Renal pelvis (tissue), 4 donors: ENCODE results near the gene HIVEP1. TPM values are rescaled to one million over a fixed set of nuclear protein-coding genes. Genes with fewer than 3 reads are reported as not detected.
A peak's percentile ranks its signal among the peaks of the same experiment; 100 is the strongest.

Source experiments
- DNase-seq: peaks from one replicate; pipeline ENCODE4 v3.0.0-alpha.2; 2013
- polyA plus RNA-seq, 3 donors: library from polyadenylated mRNA; unstranded; fragments of 120-200 nt; gene quantifications; one replicate each; pipeline ENCODE4 v1.2.1, GENCODE V29; 2013; ENCODE audit not compliant: insufficient read length in 3 of 3

HIVEP1 gene
- polyA plus RNA-seq, 3 donors = 23.2 to 25.0 (median 23.9) TPM

DNA sequence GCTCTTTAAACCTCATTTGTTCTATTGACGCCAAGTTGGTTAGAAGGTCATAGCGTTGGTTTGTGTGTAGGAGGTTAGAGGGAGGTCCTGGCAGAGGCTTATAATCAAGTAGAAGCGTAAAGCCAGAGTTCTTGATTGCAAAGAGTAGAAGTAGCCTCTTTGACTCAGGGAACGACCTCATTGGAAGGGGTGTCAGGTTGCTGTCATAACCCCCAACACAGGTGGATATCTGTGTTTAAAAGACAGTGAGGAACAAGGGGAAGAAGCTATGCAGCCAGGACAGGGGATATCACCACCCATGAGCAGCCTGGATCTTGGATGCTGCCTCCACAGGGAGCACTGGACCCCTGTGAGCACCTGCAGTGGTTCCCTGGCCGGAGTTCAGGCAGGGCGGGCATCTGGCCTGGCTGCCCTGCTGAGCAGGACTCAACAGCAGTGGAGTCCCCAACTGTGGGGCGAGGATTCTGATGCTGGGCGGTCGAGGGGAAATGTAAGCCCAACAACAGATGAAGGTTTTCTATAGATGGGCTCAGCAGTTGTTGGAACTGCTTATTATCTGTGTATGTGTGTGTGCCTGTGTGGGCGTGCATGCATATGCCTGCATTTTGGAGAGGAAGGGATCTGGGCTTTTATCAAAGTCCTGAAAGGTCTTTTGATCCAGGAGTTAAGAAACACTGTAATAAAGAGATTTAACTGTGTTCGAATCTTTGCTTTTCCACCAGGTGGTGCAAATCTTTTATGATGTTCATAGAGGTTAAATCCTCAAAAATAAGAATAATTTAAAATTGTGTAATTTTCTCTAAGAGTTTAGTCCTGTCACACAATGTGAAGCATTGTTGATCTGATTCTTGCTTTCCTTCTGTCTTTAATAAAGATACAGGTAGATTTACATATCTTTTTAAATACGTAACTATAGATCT lies 27.7 kb downstream of the HIVEP1 start:
- no peak for DNase-seq

DNA sequence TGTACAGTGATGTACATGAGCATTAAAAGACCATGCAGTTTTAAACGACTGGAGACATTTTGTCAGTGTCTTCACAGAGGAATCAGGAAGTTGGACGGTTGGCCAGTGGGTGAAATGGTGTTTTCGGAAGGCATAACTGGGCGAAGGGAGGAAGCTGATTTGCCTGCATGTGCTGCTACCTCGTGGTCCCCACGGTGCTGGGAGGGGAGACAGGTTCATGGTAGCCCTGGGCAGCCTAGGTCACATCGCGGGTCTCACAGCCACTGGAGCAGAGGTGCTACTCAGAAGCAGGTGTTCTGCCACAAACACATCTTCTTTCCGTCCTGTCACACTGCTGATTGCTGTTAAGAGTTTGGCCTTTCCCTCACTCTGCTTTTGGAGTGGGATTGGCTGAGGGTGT lies 35.2 kb downstream of the HIVEP1 start:
- DNase-seq = no peak

- DNase-seq = no peak
These were observed 35.8 kb downstream of the HIVEP1 start for GRCh38 chr6:12047792-12048432.

- no peak for DNase-seq
These were observed 36.5 kb downstream of the HIVEP1 start for GRCh38 chr6:12048609-12049008.

- DNase-seq = no peak
These were observed 37.1 kb downstream of the HIVEP1 start for GRCh38 chr6:12049165-12049564.

- peak; percentile 27 for DNase-seq
These were observed 39.8 kb downstream of the HIVEP1 start for GRCh38 chr6:12051861-12052368.

DNA sequence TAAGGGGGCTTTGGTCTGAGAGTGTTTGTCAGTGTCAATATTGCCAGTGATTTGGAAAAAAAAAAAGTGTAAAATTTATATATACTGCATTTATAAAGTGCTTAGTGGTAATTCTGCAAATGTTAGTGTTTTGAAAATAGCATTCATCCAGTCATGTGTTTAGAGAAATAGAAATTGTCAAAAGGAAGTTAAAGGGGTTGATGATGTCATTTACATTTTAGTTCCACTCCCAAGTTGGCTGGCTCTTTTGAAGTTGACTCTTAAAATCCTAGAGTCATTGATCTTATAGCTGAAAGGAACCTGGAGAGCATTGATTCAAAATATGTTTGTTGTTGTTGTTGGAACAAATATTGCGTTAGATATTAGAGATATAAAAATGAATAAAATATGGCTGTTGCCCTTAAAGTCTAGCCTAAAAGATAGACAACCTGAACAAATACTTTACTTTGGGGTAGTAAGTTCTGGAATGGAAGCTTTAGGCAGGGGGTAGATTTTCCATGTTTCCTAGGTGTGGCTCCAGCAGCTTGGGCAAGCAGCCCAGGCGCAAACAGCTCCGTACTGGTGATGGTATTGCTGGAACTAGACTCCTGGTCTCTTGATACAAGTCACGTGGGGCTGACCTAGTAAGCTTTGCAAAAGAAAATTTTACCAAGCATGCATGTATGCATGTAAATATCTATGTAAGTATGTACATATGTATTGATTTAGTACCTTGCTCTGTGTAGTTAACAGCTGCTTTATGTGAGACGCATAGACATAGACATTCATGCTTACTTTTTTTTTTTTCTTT lies 46.3 kb downstream of the HIVEP1 start:
- DNase-seq = no peak

- DNase-seq = peak; percentile 58
These were observed 48.9 kb downstream of the HIVEP1 start for GRCh38 chr6:12060780-12061609.

DNA sequence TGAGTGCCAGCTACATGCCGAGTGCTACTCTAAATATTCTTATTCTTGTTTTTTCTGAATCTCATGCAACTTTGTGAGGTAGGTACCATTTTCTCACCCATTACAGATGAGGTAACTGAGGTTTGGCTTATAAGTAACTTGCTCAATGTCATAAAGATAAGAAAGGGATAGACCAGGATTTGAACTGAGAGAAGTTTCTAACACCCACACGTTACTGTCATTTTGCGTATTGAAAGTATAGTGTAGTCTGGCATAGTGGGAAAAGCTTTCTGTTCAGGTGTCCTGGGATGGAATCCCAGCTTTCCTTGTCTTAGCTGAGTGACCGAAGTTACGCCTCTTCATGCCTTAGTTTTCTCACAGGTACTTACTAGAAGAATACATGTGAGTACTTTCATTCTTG lies 50.5 kb downstream of the HIVEP1 start:
- DNase-seq = no peak

DNA sequence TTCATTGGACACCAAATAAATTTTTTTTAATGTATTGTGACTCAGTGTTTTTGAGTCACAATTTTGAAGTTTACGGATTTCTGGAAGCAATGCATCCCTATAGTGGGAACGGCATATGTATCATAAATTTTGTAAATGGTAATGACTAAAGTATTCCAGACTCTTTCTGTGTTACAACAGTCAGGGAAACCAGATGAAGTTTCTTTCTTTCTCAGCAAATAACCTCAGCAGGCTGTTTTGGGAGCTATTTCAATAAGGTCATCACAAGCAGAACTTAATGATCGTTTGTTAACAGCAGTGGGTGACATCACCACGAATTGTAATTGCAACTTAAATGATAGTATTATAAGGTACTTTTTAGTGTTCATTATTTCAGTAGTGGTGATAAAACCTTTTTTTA lies 52.0 kb downstream of the HIVEP1 start:
- DNase-seq = no peak

- no peak for DNase-seq
These were observed 52.5 kb downstream of the HIVEP1 start for GRCh38 chr6:12064538-12065071.

DNA sequence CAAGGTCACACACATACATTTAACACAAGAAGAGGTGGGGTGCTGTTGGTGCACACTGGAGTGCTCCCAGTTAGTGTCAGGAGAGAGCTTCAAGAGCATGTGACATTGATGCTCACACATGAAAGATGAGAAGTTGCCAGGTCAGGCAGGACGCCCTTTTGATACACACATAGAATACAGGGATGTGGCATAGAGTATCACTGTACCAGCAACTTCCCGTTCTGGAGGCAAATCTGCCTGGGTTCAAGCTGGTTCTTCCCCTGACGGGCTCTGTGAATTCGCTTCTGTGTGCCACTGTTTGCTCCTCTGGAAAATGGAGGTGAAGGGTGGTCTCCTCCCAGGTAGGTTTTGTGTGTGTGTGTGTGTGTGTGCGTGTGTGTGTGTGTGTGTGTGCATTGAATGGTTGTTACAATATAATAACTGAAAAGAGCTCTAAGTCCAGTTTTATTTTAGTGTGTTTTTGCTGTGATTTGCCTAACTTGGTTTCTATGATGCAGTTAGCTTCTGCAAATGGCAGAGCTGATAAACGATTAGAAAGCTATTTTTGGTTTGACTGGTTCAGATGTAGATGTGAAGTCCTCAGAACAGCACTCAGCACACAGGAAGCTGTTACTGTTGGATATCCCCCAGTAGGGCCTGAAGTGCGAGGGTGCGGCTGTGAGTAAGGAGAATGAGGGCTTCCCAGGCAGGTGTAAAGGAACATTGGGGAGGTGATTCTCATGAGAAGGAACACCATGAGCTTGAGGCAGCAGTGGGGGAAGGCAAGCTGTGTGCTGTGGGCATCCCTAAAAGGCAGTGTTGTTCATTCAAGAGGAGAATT lies 53.4 kb downstream of the HIVEP1 start:
- no peak for DNase-seq

- DNase-seq = peak; percentile 1
These were observed 54.2 kb downstream of the HIVEP1 start for GRCh38 chr6:12066297-12066696.

GRCh38 chr6:12068899-12069557 lies 56.9 kb downstream of the HIVEP1 start:
- no peak for DNase-seq

- DNase-seq = no peak
These were observed 57.9 kb downstream of the HIVEP1 start for GRCh38 chr6:12069891-12070529.

GRCh38 chr6:12071064-12071615 lies 59.0 kb downstream of the HIVEP1 start:
- no peak for DNase-seq

DNA sequence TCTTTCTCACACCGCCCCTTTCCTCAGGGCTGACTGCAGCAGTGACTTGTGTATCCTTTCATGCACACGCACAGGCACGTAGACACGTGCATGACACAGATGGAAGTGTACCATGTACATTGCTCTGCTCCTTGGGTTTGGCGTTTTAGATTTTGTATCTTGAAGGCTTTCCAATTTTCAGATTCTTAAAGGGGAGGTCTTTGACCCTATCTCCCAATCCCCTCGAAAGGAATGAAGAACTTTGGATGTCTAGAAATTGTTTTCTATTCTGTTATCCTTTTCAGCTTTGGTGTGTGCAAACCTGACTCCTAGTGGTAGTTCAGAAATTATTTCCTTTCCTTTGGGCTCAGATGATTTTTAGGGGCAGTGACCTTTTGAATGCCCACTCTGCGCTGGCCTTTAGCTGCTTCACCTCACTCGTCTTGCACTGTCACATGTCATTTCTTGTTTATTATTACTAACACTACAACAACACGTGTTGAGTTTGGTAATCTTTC lies 63.0 kb downstream of the HIVEP1 start:
- peak; percentile 2 for DNase-seq

DNA sequence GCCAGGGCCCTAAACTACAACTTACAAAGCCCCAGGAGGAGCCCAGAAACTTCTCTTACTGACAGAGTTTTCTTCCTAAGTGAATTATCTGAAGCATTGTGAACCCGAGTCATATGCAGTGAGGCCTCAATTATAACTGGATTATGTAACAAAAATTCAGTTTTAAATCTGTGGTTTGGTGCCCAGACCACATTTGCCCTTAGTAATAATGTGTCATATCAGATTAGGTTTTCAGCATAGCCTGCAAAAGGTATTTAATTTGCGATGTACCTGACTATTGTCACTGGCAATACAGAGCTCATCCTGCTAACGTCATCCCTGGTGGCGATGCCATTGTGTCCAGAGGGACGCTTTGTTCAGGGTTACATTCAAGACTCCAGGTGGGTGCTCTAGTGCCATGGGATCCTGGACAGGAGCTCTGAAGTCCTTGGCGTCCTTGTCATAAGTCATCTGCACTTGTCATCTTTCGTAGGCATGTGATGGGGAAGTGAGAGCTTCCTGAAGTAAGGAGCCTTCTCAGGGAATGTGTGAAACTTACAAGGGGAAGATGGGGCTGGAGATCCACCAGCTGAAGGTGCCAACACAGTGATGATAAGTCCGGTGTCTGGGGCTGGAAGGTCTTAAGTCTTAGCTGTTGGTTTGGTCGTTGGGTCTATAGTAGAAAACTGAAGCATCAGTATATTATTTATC lies 65.1 kb downstream of the HIVEP1 start:
- no peak for DNase-seq
